ENCODE results near the gene TLK2.

- TF ChIP-seq CTCF (IDR thresholded peaks at IDR 0.05), result no peak
- no peak for TF ChIP-seq YY1 (IDR thresholded peaks at IDR 0.05; ENCODE audit: low read depth)
- no peak for TF ChIP-seq TEAD4 (IDR thresholded peaks at IDR 0.05; ENCODE audit: borderline replicate concordance, insufficient read depth)
- no peak for TF ChIP-seq GABPA (IDR thresholded peaks at IDR 0.05; ENCODE audit: low read depth)
- TF ChIP-seq POLR2AphosphoS5 (IDR thresholded peaks at IDR 0.05; ENCODE audit: low read depth, low read length), result no peak
- TF ChIP-seq SMC3 (IDR thresholded peaks at IDR 0.05; ENCODE audit: low read depth, low read length), result no peak
- TF ChIP-seq JUND (IDR thresholded peaks at IDR 0.05), result no peak
- TF ChIP-seq RAD21 (IDR thresholded peaks at IDR 0.05; ENCODE audit: low read length), result no peak
- no peak for TF ChIP-seq EZH2phosphoT487 (IDR thresholded peaks at IDR 0.05; ENCODE audit: borderline replicate concordance, low read depth)
- no peak for TF ChIP-seq NFIC (IDR thresholded peaks at IDR 0.05; ENCODE audit: borderline replicate concordance)
- no peak for TF ChIP-seq TAF1 (IDR thresholded peaks at IDR 0.05; ENCODE audit: borderline replicate concordance, low read depth, low read length)
- no peak for TF ChIP-seq SIN3A (IDR thresholded peaks at IDR 0.05; ENCODE audit: borderline replicate concordance, low read depth, low read length)
Observed at GRCh38 chr17:62629556-62630364, 151.1 kb downstream of the TLK2 start.

Data from SK-N-SH (cell line).